Measurements from ENCODE around the gene TESK1.
A peak's percentile ranks its signal among the peaks of the same experiment; 100 is the strongest.

The TESK1 gene

DNA sequence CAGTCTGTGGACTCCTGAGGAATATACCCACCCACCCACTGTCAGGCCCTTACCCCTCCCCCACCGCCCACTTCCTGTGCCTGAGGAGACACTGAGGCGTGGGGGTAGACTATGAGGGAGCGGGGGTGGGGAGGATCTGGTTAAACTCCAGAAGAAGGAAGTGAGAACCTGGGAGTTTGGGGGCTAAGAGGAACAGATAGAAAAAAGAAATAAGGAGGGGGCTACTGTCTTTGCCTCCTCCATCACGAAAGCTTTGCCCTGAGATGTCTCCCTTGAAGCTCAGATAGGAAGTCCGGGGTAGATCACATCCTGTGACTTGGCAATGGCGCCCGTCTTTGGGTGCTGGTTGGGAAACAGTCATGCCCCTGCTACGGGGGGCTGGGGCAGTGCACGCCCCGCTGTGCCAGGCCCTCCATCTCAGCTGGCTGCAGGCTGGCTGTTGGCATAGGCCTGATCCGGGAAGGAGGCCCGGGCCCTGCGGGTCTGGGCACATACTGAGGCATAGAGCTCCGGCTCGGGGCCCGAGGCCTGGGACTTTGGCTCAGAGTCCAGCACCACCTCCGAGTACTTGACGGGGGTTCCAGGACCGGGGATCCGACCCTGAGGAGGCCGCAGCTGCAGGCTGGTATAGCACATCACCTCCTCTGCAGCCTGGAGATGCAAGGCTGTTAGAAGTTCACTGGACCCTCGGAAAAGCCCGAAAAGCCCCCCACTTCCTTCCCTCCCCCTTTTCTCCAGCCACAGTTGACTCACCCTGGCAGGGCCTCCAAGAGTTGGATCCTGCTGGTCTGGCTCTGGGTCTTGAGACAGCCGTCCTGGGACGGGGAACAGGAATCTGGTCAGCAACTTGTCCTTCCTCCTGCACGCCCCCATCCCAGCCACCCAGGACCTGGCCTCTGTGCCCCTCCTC, 44.6 kb downstream of the TESK1 start:
- DNase-seq, result no peak

DNA sequence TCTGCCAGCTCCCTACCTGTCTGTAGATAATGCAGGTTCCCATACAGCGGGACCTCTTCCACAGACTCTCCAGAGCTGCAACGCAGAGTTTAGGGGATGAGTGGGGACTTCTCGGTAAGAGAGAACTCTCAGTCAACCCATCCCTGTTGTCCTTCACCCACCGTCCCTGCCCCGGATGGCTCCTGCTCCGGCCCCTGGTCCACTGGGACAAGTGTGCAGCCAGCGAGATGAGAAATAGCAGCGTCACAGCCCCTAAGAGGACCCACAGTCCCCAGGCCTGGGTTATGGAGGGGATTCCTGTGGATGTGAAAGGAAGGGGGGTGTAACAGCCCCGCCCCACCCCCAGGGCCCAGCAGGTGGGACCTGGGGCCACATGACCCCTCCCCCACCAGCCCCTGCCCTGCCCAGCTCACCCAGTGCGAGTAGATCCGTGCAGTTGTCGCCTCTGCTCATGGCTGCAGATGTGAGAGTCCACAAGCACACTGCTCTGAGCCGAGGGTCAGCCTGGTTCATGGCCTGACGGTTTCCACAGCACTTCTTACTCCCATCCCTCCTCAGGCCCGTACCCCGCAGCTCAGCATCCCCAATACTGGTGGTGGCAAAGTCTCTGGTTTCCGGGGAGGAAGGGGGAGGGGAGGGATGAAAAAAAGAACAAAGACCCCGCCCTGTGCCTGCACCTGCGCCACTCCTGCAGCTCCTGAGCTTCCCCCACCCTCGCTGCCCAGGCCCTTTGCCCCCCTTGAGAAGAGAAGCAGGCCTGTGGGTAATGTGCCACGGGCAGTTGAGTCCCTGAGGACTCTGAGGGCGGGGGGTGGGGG, 45.5 kb downstream of the TESK1 start, which contains the start of gene SIT1:
Gene SIT1, minus strand, starts transcription at position 591 of the 818 bp plus-strand sequence. Its CDS starts 78 bp downstream, at position 513.
- DNase-seq, result no peak

DNA sequence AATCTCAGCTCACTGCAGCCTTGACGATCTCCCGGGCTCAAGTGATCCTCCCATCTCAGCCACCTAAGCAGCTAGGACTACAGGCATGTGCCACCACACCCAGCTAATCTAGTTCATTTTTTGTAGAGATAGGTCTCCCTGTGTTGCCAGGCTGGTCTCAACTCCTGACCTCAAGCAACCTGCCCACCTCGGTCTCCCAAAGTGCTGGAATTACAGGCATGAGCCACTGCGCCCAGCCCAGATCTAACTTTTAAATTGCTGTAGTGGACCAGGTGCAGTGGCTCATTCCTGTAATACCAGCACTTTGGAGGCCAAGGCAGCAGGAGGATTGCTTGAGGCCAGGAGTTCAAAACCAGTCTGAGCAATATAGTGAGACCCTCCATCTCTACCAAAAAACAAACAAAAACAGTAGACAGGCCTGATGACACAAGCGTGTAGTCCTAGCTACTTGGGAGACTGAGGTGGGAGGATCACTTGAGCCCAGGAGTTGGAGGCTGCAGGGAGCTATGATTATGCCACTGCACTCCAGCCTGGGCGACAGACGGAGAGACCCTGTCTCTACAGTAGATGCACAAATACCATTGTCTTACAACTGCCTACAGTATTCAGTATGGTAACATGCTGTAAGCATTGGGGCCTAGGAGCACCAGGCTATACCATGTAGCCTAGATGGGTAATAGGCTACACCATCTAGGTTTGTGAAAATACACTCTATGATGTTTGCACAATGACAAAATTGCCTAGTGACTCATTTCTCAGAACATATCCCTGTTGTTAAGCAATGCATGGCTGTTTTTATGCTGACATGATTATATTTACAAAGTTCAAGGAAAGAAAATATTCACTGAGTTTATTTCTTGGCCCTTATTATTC, 47.1 kb downstream of the TESK1 start:
- no peak for DNase-seq

DNA sequence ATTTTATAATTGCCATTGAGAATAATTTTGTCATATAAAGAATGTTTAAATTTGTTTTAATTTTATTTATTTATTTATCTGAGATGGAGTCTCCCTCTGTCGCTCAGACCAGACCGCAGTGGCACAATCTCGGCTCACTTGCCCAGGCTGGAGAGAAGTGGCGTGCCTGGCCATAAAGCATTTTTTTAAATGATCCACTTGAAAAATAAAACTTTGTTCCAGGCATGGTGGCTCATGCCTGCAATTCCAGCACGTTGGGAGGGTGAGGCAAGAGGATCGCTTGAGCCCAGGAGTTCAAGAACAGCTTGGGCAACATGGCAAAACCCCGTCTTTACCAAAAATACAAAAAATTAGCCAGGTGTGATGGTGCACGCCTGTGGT, 47.8 kb downstream of the TESK1 start:
- DNase-seq, result no peak

DNA sequence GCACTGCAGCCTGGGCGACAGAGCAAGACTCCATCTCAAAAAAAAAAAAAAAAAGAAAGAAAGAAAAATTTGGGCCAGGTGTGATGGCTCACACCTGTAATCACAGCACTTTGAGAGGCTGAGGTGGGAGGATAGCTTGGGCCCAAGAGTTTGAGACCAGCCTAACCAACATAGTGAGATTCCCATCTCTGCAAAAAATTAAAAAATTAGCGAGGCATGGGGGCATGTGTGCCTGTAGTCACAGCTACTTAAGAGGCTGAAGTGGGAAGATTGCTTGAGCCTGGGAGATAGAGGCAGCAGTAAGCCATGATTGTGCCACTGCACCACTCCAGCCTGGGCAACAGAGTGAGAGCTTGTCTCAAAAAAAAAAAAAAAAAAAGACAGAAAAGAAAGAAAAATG, 48.5 kb downstream of the TESK1 start:
- no peak for DNase-seq

DNA sequence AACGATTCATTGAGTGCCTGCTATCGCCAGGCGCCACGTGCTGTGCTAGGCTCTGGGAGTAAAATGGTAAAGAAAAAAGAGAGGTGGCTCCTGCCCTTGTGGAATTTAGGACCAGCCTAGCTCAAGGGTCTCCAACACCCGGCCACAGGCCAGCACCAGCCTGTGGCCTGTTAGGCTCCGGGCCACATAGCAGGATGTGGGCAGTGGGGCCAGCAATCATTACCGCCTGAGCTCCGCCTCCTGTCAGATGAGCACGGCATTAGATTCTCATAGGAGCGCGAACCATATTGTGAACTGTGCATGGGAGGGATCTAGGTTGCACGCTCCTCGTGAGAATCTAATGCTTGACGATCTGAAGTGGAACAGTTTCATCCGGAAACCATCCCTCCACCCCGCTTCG, 51.3 kb downstream of the TESK1 start:
- DNase-seq, result no peak

DNA sequence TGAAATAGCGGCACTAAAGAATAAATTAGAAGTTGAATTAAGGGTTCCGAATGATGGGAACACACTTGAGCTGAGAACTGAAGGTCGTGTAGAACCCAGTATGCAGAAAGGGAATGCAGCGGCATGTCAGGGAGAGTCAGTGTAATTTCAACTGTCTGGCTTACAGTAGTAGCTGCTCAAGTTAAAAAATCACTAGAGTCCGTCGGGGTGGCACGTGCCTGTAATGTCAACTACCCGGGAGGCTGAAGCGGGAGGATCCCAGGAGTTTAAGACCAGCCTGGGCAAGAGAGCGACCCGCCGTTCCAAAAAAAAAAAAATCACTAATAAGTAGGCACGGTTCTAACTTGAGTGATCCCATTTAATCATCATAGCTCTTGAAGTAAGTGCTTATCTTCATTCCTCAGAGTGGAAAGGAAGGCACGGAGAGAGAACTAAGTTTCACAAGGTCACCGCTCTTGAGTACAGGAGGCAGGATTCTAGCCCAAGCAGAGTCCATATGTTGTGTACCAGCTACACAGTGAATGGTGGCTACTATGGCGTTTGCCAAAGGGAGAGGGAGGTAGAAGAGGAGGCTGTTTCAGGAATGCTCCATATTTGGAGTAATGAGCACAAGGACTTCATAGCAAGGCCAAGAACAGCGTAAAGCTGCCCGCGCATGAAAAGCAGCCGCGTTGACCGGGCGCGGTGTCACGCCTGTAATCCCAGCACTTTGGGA, 51.9 kb downstream of the TESK1 start:
- no peak for DNase-seq

DNA sequence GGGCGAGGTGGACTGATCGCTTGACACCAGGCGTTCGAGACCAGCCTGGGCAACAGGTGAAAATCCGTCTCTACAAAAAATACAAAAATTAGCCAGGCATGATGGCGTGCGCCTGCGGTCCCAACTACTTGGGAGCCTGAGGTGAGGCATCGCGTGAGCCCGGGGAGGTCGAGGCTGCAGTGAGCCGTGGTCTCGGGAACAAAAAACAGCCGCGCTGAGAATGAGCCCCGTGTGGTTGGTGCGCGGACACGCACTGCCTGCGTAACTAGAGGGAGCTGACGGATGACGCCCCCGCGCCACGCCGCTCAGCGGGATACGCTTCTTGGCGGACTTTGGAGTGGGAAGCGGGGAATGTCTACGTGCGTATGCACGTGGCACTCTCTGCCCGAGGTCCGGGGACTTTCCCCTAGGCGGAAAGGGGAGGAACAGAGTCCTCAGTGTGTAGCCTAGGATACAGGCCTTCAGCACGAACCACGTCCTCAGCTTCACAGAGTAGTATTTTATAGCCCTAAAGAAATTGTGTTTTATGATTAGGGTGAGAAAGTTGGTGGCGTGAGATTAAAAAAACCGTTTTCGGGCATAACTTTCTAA, 52.6 kb downstream of the TESK1 start, which contains the start of gene RMRP:
Gene RMRP, minus strand, starts transcription at position 474 of the 591 bp plus-strand sequence.
- peak; percentile 91 for DNase-seq

DNA sequence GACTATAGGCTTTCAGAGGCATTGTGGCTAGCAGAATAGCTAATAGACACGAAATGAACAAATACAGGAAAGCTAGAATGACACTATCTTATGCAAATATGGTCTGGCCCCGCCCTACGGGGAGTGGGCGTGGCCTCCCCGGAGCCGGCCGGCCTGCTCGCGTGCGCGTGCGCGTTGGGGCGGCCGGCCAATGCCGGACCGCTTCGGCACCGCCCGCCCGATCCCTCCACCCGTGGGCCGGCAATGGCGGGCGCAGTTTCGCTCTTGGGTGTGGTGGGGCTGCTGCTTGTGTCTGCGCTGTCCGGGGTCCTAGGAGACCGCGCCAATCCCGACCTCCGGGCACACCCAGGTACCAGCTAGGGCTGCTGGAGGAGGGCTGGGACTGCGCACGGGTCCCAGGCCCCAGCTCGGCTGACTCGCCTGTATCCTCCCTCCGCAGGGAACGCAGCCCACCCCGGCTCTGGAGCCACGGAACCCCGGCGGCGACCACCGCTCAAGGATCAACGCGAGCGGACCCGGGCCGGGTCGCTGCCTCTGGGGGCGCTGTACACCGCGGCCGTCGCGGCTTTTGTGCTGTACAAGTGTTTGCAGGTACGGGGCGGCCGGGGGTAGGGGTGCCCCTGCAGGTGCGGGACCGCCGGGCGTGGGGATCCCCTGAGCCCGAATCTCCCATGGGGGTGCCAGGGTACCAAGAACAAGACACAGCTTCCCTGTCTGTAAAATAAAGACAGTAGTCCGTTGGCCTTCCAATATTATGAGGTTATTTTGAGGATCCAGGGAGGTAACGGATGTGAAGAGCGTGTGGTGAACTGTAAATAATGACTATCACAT, 53.3 kb downstream of the TESK1 start, which contains the start of gene CCDC107:
Gene CCDC107, plus strand, starts transcription at position 156 of the 831 bp plus-strand sequence. Its CDS starts 88 bp downstream, at position 244.
- peak; percentile 83 for DNase-seq

DNA sequence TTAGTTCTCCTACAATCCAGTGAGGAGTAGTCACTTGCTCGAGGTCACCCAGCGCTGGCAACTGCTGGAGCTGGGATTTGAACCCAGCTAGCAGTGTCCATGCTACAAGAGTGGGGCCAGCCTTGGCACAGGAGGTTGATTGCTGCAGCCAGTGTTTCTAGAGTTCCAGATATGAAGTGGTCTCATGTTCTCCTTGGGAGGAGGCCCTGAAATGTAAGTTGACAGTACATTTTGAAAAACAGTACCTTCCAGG, 53.8 kb downstream of the TESK1 start:
- no peak for DNase-seq

DNA sequence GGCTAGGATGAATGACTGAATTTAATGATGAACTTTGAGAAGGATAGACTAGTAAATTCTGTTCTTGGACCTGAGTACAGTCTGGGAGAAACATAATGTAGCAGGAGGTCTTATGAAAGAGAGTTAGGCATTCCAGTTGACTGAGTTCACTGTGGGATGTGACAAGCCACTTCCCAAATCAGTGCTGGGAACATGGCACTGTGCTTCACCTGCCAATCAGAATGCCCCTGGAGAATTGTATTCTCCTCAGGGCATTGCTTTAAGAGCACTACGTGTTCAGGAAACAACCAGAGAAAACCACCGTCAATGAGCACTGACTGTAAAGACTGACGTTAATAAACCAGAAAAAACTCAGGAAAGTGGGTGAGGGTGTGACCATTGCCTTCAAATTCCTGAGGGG, 54.3 kb downstream of the TESK1 start:
- no peak for DNase-seq

Measured in activated CD8-positive, alpha-beta memory T cell treated with anti-CD3 and anti-CD28 coated beads, Interleukin-2, amount 50 U/mL, for 4 hours (primary cell).